Fibroblast of lung (primary cell): Measurements from ENCODE around the gene BCAT1.

Experiments
- EZH2 ChIP-seq: IDR thresholded peaks from 2 replicates; pipeline ENCODE4 v1.5.1; 2012; ENCODE audit warnings: low read length, control low read depth, mild to moderate bottlenecking; ENCODE audit errors: missing control alignments
- TF ChIP-seq, protein P1 (sequence below), 2 donors: IDR thresholded peaks in 1 of 2; conservative IDR thresholded peaks in 1 of 2; 1 replicate in 1 of 2; 2 replicates in 1 of 2; pipeline ENCODE4 v1.5.1; 2011 to 2012; ENCODE audit warnings: low read length in 2 of 2, control low read depth in 1 of 2, inconsistent platforms in 1 of 2, low read depth in 1 of 2, mild to moderate bottlenecking in 1 of 2

DNA sequence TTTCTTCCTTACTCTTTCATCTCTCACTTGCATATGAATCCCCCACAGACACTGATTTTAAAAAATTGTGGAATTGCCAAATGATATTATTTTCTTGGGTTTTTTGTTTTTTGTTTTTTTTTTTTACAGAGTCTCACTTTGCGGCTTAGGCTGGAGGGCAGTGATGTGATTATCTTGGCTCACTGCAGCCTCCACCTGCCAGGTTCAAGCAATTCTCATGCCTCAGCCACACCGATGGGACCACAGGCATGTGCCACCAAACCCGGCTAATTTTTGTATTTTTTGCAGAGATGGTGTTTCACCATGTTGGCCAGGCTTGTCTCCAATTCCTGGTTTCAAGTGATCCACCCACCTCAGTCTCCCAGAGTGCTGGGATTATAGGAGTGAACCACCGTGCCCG, 68.2 kb downstream of the BCAT1 start:
- TF ChIP-seq, protein P1, sequence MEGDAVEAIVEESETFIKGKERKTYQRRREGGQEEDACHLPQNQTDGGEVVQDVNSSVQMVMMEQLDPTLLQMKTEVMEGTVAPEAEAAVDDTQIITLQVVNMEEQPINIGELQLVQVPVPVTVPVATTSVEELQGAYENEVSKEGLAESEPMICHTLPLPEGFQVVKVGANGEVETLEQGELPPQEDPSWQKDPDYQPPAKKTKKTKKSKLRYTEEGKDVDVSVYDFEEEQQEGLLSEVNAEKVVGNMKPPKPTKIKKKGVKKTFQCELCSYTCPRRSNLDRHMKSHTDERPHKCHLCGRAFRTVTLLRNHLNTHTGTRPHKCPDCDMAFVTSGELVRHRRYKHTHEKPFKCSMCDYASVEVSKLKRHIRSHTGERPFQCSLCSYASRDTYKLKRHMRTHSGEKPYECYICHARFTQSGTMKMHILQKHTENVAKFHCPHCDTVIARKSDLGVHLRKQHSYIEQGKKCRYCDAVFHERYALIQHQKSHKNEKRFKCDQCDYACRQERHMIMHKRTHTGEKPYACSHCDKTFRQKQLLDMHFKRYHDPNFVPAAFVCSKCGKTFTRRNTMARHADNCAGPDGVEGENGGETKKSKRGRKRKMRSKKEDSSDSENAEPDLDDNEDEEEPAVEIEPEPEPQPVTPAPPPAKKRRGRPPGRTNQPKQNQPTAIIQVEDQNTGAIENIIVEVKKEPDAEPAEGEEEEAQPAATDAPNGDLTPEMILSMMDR (conservative IDR thresholded peaks at IDR 0.05 in 1 of 2, IDR thresholded peaks at IDR 0.05 in 1 of 2; ENCODE audit: low read depth in 1 of 2, low read length in 2 of 2) = no peak
- no peak for TF ChIP-seq EZH2
